ENCODE data around the gene GBX1.

GBX1 gene

DNA sequence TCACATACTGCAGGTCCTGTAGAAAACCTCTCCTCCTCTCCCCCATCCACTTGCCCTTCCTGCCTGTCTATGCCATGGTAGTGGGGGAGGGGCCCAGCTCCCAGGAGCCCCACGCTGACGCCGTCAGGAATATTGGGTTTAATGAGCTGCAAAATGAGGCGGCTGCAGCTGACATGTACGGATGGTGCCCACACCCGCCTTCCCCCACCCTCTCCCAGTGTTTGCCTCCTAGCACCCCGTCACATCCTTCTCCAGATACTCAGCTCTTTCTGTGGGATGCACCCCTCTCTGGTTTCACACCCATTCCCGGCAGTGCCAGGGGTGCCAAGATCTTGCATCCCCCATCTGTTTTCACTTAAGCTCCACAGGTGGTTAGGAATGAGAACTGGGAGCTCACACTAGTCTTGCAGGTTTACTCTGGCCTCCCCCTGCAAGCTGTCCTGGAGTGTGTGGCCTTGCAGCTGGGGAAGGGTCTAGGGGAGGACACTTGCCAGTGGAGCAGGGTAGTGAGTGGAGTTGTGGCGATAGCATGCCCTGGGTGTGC is 26.1 kb downstream of the GBX1 start:
- Histone ChIP-seq H3K27ac (ENCODE audit: insufficient read depth, low read length, poor library complexity, severe bottlenecking) (no peak overlapping the region), H3K36me3 (ENCODE audit: control insufficient read depth, insufficient read depth, low read length) (peaks cover 5% of the 10 kb centered on the region), H3K9me3 (ENCODE audit: control insufficient read depth, low read length) (no peaks in the 10 kb centered on the region), H3K27me3 (replicated peaks; ENCODE audit: control insufficient read depth, insufficient read depth, low read length, poor library complexity, severe bottlenecking) (no peaks in the 10 kb centered on the region), H3K4me3 (ENCODE audit: insufficient read depth, low read depth, low read length, poor library complexity, severe bottlenecking) (no peak overlapping the region), H3K4me1 (ENCODE audit: control insufficient read depth, insufficient read depth, low read length, poor library complexity, severe bottlenecking) (no peaks in the 10 kb centered on the region)
- no peak for DNase-seq

DNA sequence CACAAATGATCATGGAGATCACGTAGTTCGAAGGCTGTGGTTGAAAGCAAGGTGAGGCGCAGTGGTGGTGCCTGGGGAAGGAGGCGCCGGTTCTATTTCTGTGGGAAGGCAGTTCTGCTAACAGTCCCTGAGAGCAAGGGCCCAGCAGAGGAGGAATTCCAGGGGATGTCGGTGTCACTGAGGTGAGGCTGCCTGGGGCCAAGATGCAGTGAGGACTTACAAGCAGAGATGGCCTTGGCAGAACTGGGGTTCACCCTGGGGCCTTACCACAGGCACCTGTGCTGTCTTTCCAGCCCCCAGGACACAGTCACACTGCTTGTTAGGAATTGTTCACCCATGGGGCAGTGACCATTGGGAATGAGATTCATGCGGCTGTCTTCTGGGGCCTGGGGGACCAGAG is 26.7 kb downstream of the GBX1 start:
- Histone ChIP-seq H3K27me3 (replicated peaks; ENCODE audit: control insufficient read depth, insufficient read depth, low read length, poor library complexity, severe bottlenecking) (no peaks in the 10 kb centered on the region), H3K4me3 (ENCODE audit: insufficient read depth, low read depth, low read length, poor library complexity, severe bottlenecking) (no peak overlapping the region), H3K4me1 (ENCODE audit: control insufficient read depth, insufficient read depth, low read length, poor library complexity, severe bottlenecking) (no peaks in the 10 kb centered on the region), H3K27ac (ENCODE audit: insufficient read depth, low read length, poor library complexity, severe bottlenecking) (no peak overlapping the region), H3K36me3 (ENCODE audit: control insufficient read depth, insufficient read depth, low read length) (peaks cover 11% of the 10 kb centered on the region), H3K9me3 (ENCODE audit: control insufficient read depth, low read length) (no peaks in the 10 kb centered on the region)
- no peak for DNase-seq

DNA sequence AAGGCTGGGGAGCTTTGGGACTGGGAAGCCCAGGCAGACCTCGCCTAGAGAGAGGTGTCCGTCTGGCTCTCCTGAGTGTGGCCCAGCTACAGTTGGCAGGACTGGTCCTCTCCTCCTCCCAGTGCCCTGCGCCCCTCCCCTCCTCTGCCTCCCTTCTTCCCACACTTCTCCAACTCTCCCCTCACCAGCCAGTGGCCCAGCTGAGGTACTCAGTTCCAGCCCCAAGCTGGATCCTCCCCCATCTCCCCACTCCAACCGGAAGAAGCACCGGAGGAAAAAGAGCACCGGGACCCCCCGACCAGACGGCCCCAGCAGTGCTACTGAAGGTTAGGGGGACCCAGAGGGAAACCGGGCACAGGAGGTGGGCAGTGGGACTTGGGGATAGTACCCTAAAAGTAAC is 27.7 kb downstream of the GBX1 start:
- H3K36me3 ChIP-seq (ENCODE audit: control insufficient read depth, insufficient read depth, low read length), result peaks cover 11% of the 10 kb centered on the region
- H3K27ac ChIP-seq (ENCODE audit: insufficient read depth, low read length, poor library complexity, severe bottlenecking), result no peak overlapping the region
- H3K27me3 ChIP-seq (replicated peaks; ENCODE audit: control insufficient read depth, insufficient read depth, low read length, poor library complexity, severe bottlenecking), result no peaks in the 10 kb centered on the region
- DNase-seq, result no peak
- H3K4me3 ChIP-seq (ENCODE audit: insufficient read depth, low read depth, low read length, poor library complexity, severe bottlenecking), result no peak overlapping the region
- no peaks in the 10 kb centered on the region for H3K9me3 ChIP-seq (ENCODE audit: control insufficient read depth, low read length)
- no peaks in the 10 kb centered on the region for H3K4me1 ChIP-seq (ENCODE audit: control insufficient read depth, insufficient read depth, low read length, poor library complexity, severe bottlenecking)

DNA sequence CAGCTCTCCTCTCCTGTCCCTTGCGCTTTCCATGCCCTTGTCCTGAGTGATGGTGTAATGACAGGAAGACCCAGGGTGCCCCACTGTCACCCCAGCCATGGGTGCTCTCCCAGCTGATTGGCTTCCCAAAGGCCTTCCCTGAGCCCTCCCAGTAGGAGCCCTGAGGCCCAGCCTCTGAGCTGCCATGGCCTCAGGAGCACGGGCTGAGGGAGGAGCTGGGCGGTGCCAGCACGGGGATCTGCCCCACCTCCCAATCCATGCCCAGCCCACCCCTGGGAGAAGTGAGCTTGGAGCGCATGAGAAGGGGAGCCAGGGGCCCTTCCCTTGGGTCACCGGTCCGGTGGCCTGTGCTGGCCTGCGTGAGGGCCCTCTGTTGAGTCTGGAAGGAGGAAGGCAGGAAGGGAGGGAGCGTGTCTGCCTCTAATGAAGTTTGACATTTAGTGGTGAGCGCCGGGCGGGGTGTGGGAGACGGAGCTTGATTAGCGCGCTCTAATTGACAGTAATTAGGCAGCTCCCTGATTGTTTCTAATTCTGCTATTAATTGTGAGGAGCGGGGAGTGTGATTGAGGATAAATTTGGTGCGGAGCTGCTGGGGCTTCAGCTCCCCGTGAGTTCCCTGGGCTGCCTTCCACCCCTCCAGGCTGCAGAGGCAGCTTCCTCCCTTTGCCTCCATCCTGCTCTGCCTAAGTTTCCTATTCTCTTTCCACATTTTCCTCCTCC is 28.3 kb downstream of the GBX1 start:
- Histone ChIP-seq H3K27me3 (replicated peaks; ENCODE audit: control insufficient read depth, insufficient read depth, low read length, poor library complexity, severe bottlenecking) (no peaks in the 10 kb centered on the region), H3K4me3 (ENCODE audit: insufficient read depth, low read depth, low read length, poor library complexity, severe bottlenecking) (no peak overlapping the region), H3K36me3 (ENCODE audit: control insufficient read depth, insufficient read depth, low read length) (peaks cover 14% of the 10 kb centered on the region), H3K27ac (ENCODE audit: insufficient read depth, low read length, poor library complexity, severe bottlenecking) (no peak overlapping the region), H3K9me3 (ENCODE audit: control insufficient read depth, low read length) (no peaks in the 10 kb centered on the region), H3K4me1 (ENCODE audit: control insufficient read depth, insufficient read depth, low read length, poor library complexity, severe bottlenecking) (no peaks in the 10 kb centered on the region)
- DNase-seq, result no peak

DNA sequence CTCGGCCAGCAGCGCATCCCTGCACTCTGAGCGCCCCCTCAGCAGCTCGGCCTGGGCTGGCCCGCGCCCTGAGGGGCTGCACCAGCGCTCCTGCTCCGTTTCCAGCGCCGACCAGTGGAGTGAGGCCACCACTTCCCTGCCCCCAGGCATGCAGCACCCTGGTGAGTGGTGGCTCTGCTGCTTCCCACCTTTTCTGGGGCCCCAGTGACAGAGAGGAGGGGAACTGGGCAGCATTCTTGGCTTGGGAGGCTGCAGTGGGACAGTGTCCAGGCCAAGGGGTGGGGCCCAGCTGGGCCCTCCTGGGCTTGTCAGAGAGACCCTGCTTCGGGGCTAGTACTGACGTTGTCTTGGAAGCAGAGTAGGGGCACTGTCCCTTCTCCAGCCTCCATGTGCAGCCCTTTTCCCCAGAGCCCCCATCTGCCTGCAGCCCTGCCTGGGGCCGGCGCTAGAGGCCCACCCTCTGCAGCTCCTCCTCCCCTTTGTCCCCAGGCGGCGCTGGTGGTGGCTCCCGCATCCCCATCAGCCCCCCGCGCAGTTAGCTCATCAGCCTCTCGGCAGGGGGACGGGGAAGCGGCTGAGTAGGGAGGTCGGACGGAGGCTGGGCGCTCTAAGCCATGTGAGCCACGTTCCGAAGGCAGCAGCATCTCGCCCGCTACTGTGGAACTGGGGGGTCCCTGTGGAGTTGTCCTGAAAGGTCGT is 29.2 kb downstream of the GBX1 start:
- Histone ChIP-seq H3K36me3 (ENCODE audit: control insufficient read depth, insufficient read depth, low read length) (peaks cover 11% of the 10 kb centered on the region), H3K4me3 (ENCODE audit: insufficient read depth, low read depth, low read length, poor library complexity, severe bottlenecking) (no peak overlapping the region), H3K27me3 (replicated peaks; ENCODE audit: control insufficient read depth, insufficient read depth, low read length, poor library complexity, severe bottlenecking) (no peaks in the 10 kb centered on the region), H3K9me3 (ENCODE audit: control insufficient read depth, low read length) (no peaks in the 10 kb centered on the region), H3K4me1 (ENCODE audit: control insufficient read depth, insufficient read depth, low read length, poor library complexity, severe bottlenecking) (no peaks in the 10 kb centered on the region), H3K27ac (ENCODE audit: insufficient read depth, low read length, poor library complexity, severe bottlenecking) (no peak overlapping the region)
- no peak for DNase-seq

DNA sequence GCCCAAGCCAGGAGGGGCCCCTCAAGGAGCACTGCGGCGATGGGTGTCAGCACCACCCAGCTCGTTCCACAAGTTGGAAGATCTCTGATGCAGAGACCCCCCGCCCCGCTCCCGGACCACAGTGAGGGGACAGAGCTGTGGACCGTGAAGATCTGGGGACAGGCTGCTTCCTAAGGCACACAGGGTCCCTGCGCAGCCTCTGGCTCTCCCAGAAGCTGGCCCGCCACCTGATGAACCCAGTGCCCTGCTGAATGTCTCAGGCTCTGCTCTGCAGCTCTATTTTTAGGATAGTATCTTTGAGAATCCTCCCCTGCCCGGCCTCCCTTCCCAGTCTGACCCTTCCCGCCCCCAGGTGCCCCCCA is 29.7 kb downstream of the GBX1 start:
- peaks cover 9% of the 10 kb centered on the region for H3K36me3 ChIP-seq (ENCODE audit: control insufficient read depth, insufficient read depth, low read length)

DNA sequence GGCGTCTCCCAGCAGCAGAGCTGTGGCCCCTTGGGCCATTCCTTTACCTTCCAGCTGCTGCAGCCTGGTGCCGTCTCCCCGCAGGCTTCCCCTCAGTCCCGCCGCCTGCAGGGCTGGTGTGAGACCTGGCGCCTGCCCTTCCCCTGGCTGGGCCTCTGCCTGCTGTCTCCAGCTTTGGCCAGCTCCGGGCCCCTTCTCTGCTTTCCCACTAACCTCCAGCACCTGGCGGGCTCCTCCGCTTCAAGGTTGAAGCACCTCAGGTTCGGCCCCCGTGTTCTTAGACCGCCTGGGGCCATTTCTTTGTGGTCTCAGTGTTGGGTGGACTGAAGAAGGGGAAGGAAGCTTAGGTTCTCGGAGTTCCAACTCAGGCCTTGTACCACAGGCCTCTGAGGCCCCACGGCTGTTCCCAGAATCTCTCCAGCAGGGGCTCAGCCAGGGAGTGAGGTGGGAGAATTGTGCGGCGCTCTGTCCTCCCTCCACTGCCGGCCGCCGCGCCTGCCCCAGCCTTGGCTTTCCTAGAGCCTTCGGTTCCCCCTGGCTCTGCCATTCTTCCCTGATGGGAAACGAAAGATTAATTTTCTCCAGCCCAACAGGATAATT is 30.3 kb downstream of the GBX1 start:
- Histone ChIP-seq H3K27me3 (replicated peaks; ENCODE audit: control insufficient read depth, insufficient read depth, low read length, poor library complexity, severe bottlenecking) (no peaks in the 10 kb centered on the region), H3K4me3 (ENCODE audit: insufficient read depth, low read depth, low read length, poor library complexity, severe bottlenecking) (no peak overlapping the region), H3K27ac (ENCODE audit: insufficient read depth, low read length, poor library complexity, severe bottlenecking) (no peak overlapping the region), H3K4me1 (ENCODE audit: control insufficient read depth, insufficient read depth, low read length, poor library complexity, severe bottlenecking) (no peaks in the 10 kb centered on the region), H3K9me3 (ENCODE audit: control insufficient read depth, low read length) (no peaks in the 10 kb centered on the region), H3K36me3 (ENCODE audit: control insufficient read depth, insufficient read depth, low read length) (peaks cover 9% of the 10 kb centered on the region)
- DNase-seq, result no peak

More for the DNA sequence above, 29.7 kb downstream of the GBX1 start:
- Histone ChIP-seq H3K9me3 (ENCODE audit: control insufficient read depth, low read length) (no peaks in the 10 kb centered on the region), H3K27me3 (replicated peaks; ENCODE audit: control insufficient read depth, insufficient read depth, low read length, poor library complexity, severe bottlenecking) (no peaks in the 10 kb centered on the region), H3K4me3 (ENCODE audit: insufficient read depth, low read depth, low read length, poor library complexity, severe bottlenecking) (no peak overlapping the region), H3K27ac (ENCODE audit: insufficient read depth, low read length, poor library complexity, severe bottlenecking) (no peak overlapping the region), H3K4me1 (ENCODE audit: control insufficient read depth, insufficient read depth, low read length, poor library complexity, severe bottlenecking) (no peaks in the 10 kb centered on the region)
- DNase-seq, result no peak

DNA sequence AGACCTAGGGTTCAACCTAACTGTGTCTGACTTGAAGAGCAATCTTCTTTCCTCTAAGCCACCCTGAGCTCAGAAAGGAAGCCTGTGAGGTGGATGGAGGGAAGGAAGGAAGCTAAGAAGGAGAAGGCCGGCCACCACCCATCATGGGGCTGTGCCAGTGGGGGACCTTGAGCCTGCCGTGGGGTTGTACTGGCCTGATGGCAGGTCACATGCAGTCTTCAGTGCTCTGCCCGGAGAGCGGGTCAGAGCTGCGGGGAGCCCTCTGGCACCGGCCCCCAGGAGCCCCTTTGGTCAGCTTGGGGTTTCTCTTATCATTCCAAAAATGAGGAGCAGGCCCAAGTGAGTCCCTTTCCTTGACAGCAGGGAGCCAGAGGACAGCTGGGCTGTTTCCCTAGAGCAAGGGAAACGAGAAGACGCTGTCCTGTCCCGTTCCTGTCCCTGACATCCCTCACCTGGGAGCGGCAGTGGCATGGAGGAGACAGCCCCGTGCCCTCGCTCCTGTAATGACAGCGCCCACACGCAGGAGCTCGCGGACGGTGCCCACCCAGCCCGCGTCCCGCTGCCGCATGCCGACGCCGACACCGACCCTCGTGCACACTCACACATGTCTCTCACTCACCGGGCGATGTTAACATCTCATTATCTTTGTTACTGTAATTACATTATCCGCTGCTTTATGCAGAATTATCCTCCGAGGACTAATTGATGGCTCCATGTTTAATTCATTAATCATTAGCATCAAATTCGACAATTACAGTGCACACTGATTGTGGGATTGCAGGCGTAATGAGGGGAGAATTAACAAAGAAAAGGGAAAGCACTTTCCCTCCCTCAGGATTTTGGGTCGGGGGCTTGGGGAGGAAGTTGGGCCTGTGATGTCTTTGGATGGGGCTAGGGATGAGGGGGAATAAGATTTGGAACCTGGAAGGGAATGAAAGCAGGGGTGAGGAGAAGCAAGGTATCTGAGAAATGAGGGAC is 31.3 kb downstream of the GBX1 start:
- Histone ChIP-seq H3K27ac (ENCODE audit: insufficient read depth, low read length, poor library complexity, severe bottlenecking) (no peak overlapping the region), H3K27me3 (replicated peaks; ENCODE audit: control insufficient read depth, insufficient read depth, low read length, poor library complexity, severe bottlenecking) (no peaks in the 10 kb centered on the region), H3K4me3 (ENCODE audit: insufficient read depth, low read depth, low read length, poor library complexity, severe bottlenecking) (no peak overlapping the region), H3K36me3 (ENCODE audit: control insufficient read depth, insufficient read depth, low read length) (peaks cover 11% of the 10 kb centered on the region), H3K9me3 (ENCODE audit: control insufficient read depth, low read length) (no peaks in the 10 kb centered on the region), H3K4me1 (ENCODE audit: control insufficient read depth, insufficient read depth, low read length, poor library complexity, severe bottlenecking) (no peaks in the 10 kb centered on the region)
- DNase-seq, result no peak

DNA sequence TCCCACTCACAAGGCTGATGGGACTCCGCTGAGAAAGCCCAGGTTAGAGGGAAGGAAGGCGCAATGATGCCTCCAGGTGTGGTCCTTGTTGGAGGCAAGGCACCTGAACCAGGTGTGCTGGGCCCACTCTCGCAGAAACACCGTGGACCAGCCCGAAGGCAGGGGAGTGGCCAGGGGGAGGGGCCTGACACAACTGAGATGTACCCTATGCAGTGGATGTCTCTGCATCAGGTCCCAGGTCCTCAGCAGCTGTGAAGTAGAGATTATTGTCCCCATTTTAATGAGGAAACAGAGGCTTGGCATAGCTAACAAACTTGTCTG is 32.0 kb downstream of the GBX1 start:
- peaks cover 16% of the 10 kb centered on the region for H3K36me3 ChIP-seq (ENCODE audit: control insufficient read depth, insufficient read depth, low read length)
- H3K9me3 ChIP-seq (ENCODE audit: control insufficient read depth, low read length), result no peaks in the 10 kb centered on the region
- H3K4me3 ChIP-seq (ENCODE audit: insufficient read depth, low read depth, low read length, poor library complexity, severe bottlenecking), result no peak overlapping the region
- H3K4me1 ChIP-seq (ENCODE audit: control insufficient read depth, insufficient read depth, low read length, poor library complexity, severe bottlenecking), result no peaks in the 10 kb centered on the region
- no peak overlapping the region for H3K27ac ChIP-seq (ENCODE audit: insufficient read depth, low read length, poor library complexity, severe bottlenecking)
- H3K27me3 ChIP-seq (replicated peaks; ENCODE audit: control insufficient read depth, insufficient read depth, low read length, poor library complexity, severe bottlenecking), result no peaks in the 10 kb centered on the region
- DNase-seq, result no peak

Data from effector memory CD4-positive, alpha-beta T cell (primary cell).